MCF 10A (cell line): ENCODE measurements around the gene TTI1. TPM values are rescaled to one million over a fixed set of nuclear protein-coding genes. Genes with fewer than 3 reads are reported as not detected.
A peak's percentile ranks its signal among the peaks of the same experiment; 100 is the strongest.

Experiments used
- BruUV-seq: library from RNA; stranded (reverse); fragments of 400-500 nt; replicated peaks from 2 replicates; lab custom pipeline; 2021; lab: Mats Ljungman, UMichigan
- CTCF ChIA-PET: fragments of 300-600 bp; sonication (Branson Sonifier 250); formaldehyde crosslinking; extraction: SDS; loops from one replicate; lab custom pipeline; 2021; ENCODE audit warnings: antibody characterized with exemption, inconsistent platforms; lab: Yijun Ruan, JAX
- POLR2A ChIA-PET: fragments of 300-600, 350-650 bp; sonication (Branson Sonifier 250); formaldehyde crosslinking; extraction: SDS; loops from one replicate; lab custom pipeline; 2020; ENCODE audit warnings: antibody characterized with exemption, inconsistent platforms; lab: Yijun Ruan, JAX
- DNase-seq: peaks from one replicate; pipeline ENCODE4 v3.0.0-alpha.2; 2018; ENCODE audit not compliant: unreplicated experiment
- H3K27ac Mint-ChIP-seq: one replicate; pipeline ENCODE4 v1.8.0; 2022; ENCODE audit warnings: mild to moderate bottlenecking, low read depth, mixed read lengths; ENCODE audit not compliant: unreplicated experiment
- H3K27me3 Mint-ChIP-seq: one replicate; pipeline ENCODE4 v1.8.0; 2022; ENCODE audit warnings: mixed read lengths; ENCODE audit not compliant: insufficient read depth, unreplicated experiment
- H3K36me3 Mint-ChIP-seq: one replicate; pipeline ENCODE4 v1.8.0; 2022; ENCODE audit warnings: mild to moderate bottlenecking, moderate library complexity, mixed read lengths; ENCODE audit not compliant: insufficient read depth, unreplicated experiment
- H3K4me1 Mint-ChIP-seq: one replicate; pipeline ENCODE4 v1.8.0; 2022; ENCODE audit warnings: mixed read lengths; ENCODE audit not compliant: insufficient read depth, unreplicated experiment
- H3K4me3 Mint-ChIP-seq: one replicate; pipeline ENCODE4 v1.8.0; 2022; ENCODE audit warnings: mild to moderate bottlenecking, moderate library complexity, mixed read lengths; ENCODE audit not compliant: unreplicated experiment
- H3K9me3 Mint-ChIP-seq: one replicate; pipeline ENCODE4 v1.8.0; 2022; ENCODE audit warnings: mixed read lengths; ENCODE audit not compliant: unreplicated experiment
- CTCF ChIP-seq: fragments of 200-600 bp; IDR thresholded peaks from one replicate; pipeline ENCODE4 v1.8.0; 2022; ENCODE audit warnings: antibody characterized with exemption, mild to moderate bottlenecking; ENCODE audit not compliant: unreplicated experiment
- intact Hi-C: fragments of 100-400 bp; cut with micrococcal nuclease; formaldehyde crosslinking; loops from 2 replicates; pipeline ENCODE4 v1.14.1; 2022
- total RNA-seq: library from RNA; stranded (reverse); gene quantifications from 2 replicates; pipeline ENCODE4 v1.2.3, GENCODE V29; 2022

TTI1 gene
- total RNA-seq, 1 experiment from 2014 or later, result 17.1 TPM

DNA sequence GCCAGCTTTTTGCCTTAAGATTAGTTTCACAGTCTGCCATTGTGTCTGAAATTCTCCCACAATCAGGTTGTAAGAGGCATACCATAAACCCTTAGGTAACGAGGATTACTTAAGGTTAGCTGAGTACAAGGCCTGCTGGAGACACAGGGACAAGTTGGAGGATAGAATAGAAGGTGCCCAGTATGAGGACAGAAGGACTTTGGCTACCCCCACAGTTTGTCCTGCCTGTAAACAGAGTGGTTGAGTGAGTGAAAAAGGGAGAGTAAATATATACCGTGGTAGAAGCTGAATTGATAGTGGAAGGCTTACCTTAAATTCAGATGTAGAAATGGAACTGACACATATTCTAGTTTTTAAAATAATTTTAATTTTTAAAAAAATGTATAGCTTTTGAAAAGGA, 19.6 kb upstream of the TTI1 start:
- no peaks in the 10 kb centered on the region for H3K9me3 Mint-ChIP-seq
- POLR2A ChIA-PET, result interaction anchor here (0.6 to 6.8 kb wide), 8 partner anchors 9 to 187 kb away, joined by 3 to 38 read pairs (median 4); partner anchors contain the start of genes RPRD1B and TTI1
- H3K4me3 Mint-ChIP-seq, result no peak overlapping the region
- H3K27ac Mint-ChIP-seq, result no peak overlapping the region
- H3K4me1 Mint-ChIP-seq, result peaks cover 27% of the 10 kb centered on the region
- BruUV-seq, result no TSS peak
- TF ChIP-seq CTCF, result no peak
- intact Hi-C loops, result no loop called here
- no peaks in the 10 kb centered on the region for H3K27me3 Mint-ChIP-seq
- no peak for DNase-seq
- peaks cover 41% of the 10 kb centered on the region for H3K36me3 Mint-ChIP-seq
- CTCF ChIA-PET, result interaction anchor here (0.7 to 31.0 kb wide), 10 partner anchors 15 to 492 kb away, joined by 3 to 782 read pairs (median 4); no protein-coding TSS in a partner anchor

DNA sequence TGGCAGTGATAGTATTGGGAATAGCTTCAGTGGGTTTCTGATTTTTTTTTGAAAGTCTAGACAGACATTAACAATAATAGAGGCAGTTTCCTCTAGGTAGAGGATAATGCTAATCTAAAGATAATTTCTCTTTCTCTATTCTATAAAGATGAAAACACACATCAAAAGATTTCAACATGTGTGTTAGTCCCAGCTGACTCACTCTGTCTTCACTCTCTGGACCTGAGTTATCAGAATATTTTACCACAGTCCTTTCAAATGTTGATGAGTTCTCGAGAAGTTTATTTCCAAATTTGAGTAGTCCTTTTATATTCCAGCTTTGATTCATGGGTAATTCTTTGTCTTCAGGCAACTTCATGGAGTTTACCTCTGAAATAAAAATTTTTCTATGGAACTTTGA, 17.4 kb upstream of the TTI1 start:
- no peak for TF ChIP-seq CTCF
- H3K4me3 Mint-ChIP-seq, result no peak overlapping the region
- H3K4me1 Mint-ChIP-seq, result peaks cover 27% of the 10 kb centered on the region
- peaks cover 60% of the 10 kb centered on the region for H3K36me3 Mint-ChIP-seq
- H3K27ac Mint-ChIP-seq, result no peak overlapping the region
- H3K9me3 Mint-ChIP-seq, result no peaks in the 10 kb centered on the region
- peak; percentile 21 for DNase-seq
- ChIA-PET CTCF (interaction anchor here (0.7 to 31.0 kb wide), 6 partner anchors 18 to 486 kb away, joined by 3 to 782 read pairs (median 16); partner anchors contain the start of gene TTI1), POLR2A (interaction anchor here (0.7 to 6.8 kb wide), 6 partner anchors 15 to 223 kb away, joined by 3 to 38 read pairs (median 6); partner anchors contain the start of genes RPRD1B and TTI1)
- BruUV-seq, result no TSS peak
- intact Hi-C loops, result no loop called here
- no peaks in the 10 kb centered on the region for H3K27me3 Mint-ChIP-seq

GRCh38 chr20:38049800-38050199, 16.5 kb upstream of the TTI1 start:
- ChIA-PET CTCF (interaction anchor here (0.6 to 31.0 kb wide), 10 partner anchors 8 to 856 kb away, joined by 3 to 782 read pairs (median 5); partner anchors contain the start of gene TTI1), POLR2A (interaction anchor here (1.4 to 6.8 kb wide), 4 partner anchors 16 to 171 kb away, joined by 3 to 38 read pairs (median 9); partner anchors contain the start of genes RPRD1B and TTI1)
- Mint-ChIP-seq H3K27ac (peak overlapping the region; percentile 1), H3K36me3 (peaks cover 61% of the 10 kb centered on the region), H3K9me3 (no peaks in the 10 kb centered on the region), H3K4me3 (no peak overlapping the region), H3K27me3 (no peaks in the 10 kb centered on the region), H3K4me1 (peaks cover 21% of the 10 kb centered on the region)
- BruUV-seq, result no TSS peak
- peak; percentile 39 for DNase-seq
- intact Hi-C loops, result no loop called here
- no peak for TF ChIP-seq CTCF

DNA sequence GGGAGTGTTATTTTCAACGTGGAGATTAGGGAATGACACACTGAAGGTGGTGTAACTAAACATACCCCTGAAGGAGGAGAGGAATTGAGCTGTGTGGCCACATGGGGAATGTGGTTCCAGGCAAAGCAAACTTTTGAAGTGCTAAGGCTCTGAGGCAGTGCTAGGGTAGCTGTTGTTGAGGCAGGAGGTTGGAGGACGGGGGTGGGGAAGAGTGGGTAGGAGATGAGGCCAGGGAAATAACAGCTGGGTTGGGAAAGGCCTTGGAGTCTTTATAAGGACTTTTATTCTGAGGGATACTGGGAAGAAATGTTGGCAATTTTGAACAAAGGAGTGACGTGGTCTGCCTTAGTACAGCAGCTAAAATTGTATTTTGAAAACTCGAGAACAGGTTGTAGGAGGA, 13.3 kb upstream of the TTI1 start:
- CTCF ChIA-PET, result interaction anchor here (0.5 to 31.0 kb wide), 7 partner anchors 11 to 851 kb away, joined by 3 to 782 read pairs (median 4); no protein-coding TSS in a partner anchor

More for the DNA sequence above, 13.3 kb upstream of the TTI1 start:
- intact Hi-C loops, result no loop called here
- H3K4me1 Mint-ChIP-seq, result peaks cover 34% of the 10 kb centered on the region
- no peak for DNase-seq
- peaks cover 71% of the 10 kb centered on the region for H3K36me3 Mint-ChIP-seq
- TF ChIP-seq CTCF, result no peak
- BruUV-seq, result no TSS peak
- peak overlapping the region; percentile 33 for H3K27ac Mint-ChIP-seq
- no peaks in the 10 kb centered on the region for H3K27me3 Mint-ChIP-seq
- no peak overlapping the region for H3K4me3 Mint-ChIP-seq
- POLR2A ChIA-PET, result interaction anchor here (0.7 to 2.5 kb wide), 2 partner anchors 13 to 155 kb away, joined by 3 to 10 read pairs; partner anchors contain the start of genes RPRD1B and TTI1
- H3K9me3 Mint-ChIP-seq, result no peaks in the 10 kb centered on the region
